HG03342 (cell line): ENCODE data around the gene PADI1.

Experiments
- ATAC-seq: cut with Tn5 transposase; IDR thresholded peaks from one replicate; pipeline ENCODE4 v1.9.1; 2021; ENCODE audit warnings: mild to moderate bottlenecking, moderate library complexity; ENCODE audit not compliant: unreplicated experiment

PADI1 gene

DNA sequence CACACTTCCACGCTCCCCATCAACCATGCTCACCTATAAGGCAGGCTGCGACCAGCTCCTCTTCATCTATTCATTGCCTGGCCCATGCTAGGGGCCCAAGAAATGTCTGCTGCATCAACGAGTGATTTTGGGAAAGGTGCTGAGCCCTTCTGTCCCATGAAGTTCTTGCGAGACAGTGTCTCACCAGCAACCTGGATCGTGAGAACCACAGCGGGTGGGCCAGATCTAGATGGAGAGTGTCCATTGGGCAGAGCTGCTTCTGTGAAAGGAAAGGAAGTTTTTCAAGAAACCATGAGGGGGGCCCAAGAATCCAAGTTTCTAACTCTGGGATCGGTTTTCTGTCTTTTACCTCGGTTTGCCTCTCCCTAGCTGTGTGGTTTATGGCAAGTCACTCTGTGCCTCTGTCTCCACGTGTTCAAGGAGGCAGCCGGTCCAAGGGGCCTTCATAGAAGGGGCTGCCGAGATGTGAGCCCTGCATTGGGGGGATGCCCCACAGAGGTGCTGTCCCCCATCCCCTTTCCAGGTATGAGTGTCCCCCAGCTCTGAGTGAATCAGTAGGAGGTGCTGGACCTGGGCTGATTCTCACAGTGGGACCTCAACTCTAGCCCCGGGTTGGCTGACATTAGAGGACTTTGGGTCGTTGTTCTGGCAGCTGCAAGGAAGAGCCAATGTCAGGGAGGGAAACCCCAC, 8.3 kb upstream of the PADI1 start:
- no peak for ATAC-seq

DNA sequence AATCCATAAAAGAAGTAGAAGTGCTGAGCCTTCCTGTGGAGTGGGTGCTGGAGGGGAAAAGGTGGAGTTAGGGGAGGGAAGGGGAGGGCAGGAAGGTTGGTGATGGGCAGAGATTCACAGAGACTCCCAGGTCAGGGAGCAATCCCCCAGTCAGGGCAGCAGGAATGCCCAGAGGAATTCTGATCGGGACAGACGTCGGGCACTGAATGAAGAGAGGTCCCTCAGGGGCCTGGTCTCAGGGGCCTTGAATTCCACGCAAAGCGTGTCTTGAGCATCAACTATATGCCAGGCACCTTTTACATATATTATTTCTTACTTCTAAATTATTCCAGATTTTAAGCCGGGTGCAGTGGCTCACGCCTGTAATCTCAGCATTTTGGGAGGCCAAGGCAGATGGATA, 7.2 kb upstream of the PADI1 start:
- ATAC-seq, result no peak

DNA sequence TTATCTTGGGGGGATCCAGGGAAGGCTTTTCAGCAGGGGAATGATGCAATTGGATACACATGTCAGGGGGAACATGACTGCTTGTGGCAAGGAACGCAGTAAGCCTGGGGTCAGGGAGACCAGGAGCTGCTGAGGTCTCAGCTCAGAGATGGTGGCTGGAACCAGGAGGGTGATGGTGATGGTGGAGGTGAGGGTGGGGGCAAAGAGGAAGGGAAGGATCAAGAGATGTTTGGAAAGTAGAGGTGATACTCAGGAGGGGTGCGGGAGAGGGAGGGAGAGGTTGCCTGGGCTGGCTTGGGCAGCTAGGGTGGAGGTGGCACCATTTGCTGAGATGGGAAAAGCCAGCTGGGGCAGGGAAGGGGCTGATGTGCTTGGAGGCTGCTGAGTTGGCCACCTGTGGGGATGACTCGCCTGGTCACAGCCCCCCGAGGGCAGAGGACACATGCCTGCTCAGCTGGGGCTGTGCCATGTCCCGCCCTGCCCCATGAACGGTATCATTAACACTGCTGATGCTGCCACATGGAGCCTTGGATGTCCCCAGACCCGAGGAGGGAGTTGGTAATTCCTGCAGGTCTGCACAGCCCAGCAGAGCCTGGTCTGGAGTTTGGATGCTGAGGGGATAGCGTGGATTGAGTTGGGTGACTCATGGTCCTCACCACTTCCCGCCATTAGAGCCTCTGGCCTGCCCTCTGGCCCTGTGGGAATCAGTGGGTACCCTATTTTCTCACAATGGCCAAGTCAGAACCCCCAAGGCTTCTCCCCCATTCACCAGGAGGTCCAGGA, 6.3 kb upstream of the PADI1 start:
- no peak for ATAC-seq

DNA sequence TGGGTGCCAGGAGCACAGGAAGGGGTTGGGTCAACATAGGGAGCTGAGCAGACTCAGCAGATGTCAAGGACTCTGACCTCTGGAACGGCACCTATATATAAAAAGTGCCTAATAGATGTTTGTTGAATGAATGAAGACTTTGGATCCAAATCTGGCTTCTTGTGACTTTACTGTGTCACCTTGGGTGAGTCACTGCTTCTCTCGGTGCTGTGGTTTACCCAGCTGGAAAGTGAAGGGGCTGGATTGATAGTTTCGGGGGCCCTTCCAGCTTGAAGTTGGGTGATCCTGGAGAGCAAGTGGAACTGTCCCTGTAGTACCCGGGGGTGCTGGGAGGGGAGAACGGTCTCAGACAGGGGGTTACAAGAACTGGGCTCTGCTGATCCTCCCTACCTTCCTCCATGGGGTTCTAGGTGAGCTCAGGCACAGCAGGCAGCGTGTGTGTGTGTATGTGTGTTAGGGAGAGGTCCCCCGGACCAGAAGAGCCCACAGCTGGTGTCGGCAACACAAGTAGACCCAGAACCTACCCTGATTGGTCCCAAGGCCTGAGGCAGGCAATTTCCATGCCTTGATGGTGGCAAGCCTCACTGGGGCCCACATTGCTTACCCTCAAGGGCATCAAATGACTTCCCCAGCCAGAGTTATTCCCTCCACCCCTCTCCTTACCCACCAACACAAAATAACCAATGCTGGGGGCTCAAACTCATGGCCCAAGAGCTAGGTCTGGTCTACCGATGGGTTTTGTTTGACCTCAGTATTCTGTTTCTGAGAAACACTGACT, 5.5 kb upstream of the PADI1 start:
- ATAC-seq, result no peak

DNA sequence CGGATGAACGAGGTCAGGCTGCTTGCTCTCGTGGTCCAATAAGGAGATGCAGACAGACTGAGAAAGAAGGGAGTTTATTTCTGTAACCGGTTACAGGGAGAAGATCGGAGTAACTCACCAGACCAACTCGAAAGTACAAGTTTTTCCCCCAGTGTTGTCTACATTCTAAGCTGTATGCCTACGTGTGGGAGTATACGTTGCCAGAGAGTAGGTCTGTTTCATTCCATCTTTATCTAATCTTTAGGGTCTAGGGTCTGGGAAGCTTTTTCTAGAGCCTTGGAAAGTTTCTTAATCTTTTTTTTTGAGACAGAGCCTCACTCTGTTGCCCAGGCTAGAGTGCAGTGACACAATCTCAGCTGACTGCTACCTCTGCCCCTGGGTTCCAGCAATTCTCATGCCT, 4.7 kb upstream of the PADI1 start:
- ATAC-seq, result no peak

DNA sequence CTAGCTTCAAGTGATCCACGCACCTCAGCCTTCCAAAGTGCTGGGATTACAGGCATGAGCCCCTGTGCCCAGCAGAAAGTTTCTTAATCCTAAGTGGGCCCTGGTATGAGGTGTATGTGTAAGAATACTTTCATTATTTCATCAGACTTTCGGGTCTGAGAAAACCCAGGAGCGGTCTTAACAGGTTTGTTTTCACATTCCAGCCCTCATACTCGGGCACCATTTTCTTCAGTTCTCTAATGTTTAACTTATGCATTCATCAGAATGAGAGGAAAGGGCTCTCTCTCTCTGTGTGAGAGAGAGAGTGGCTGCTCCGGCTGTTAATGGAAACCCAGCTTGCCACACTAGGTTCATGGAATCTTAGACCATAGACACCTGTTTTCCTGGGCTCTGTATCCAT, 4.2 kb upstream of the PADI1 start:
- no peak for ATAC-seq

DNA sequence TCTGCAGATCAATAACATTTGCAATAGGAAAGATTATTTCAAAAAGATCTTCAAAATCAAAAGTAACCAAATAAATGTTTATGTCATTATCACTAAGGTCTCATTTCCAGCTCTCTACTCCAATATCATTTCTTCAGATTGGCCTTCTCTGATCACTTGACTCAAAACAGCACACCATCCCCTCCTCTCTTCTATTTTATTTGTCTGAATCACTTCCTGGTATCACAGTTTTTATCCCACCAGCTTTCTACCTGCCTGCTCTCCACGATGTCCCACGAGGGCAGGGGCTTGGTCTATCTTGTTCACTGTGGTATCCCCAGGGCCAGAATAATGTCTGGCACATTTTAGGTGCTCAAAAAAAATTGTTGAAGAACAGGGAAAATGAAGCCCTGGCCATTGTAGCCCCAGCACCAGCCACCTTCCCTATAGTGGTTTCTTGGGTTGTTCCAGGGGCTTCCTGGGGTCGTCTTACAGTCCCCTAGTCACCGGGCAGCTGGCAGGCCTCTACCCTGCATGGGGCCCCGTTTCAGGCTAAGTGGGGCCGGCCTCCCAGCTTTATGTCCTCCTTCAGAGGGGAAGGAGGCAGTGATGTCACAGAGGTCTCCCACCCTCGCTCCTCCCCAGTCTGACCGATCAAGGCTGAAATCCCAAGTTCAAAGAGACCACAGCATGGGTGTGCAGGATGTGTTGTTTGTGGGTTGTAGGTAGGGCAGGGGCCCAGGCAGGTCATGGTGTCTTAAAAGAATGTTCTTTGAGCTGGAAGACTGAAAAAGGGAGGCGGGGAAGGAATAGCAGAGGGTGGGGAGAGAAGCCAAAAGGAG, 3.5 kb upstream of the PADI1 start:
- no peak for ATAC-seq

DNA sequence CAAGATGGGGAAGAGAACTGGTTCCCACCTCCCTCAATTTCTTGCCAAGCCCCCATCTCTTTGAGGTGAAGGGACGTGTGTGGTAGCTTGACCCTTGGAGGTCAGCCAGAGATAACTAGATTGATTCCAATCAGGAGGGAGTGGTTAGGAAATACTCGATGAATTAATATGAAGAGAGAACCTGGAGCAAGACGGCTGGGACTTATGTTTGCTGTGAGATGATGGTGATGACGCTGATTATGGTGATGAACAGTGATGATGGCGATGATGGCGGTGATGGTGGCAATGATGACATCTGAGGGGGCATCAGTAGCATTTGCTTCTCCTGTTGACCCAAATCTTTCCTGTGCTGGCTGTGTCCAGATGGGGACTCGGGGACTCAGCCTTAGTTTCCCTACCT, 724 bp downstream of the PADI1 start:
- ATAC-seq, result no peak

DNA sequence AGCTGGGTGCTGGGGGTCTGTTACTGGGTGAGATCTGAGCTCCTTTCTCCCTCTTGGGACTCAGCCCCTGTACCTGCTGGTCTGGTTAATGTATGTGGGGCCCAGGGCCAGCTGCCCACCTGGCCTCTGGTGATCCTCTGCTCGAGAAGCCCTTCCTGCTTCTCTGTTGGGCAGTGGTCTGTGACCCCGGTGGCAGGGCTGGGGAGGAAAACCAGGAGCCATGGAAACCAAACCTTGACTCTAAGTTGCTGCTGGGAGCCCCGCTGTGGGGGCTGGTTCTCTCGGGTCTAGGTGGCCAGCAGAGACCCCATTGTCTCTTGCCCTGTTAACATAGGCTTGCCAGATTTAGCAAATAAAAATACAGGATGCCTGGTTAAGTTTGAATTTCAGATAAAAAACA, 1.3 kb downstream of the PADI1 start:
- no peak for ATAC-seq

DNA sequence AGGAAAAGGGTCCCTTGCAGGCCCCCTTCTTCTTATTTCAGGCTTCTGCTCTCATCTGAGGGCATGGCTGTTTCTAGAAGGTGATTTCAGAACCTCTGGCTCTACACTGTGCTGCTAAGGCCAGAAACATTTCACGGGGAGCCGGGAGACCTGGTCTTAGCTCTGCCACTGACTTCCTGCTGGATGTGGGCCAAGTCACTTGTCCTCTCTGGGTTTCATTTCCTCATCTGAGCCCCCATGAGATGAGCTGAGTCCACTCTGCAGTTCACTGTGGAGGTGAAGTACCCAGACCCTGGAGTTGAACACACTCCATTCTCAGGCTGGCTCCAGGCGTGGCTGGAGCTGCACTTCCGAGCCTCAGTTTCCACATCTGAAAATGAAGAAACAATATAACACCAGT, 2.1 kb downstream of the PADI1 start:
- no peak for ATAC-seq

DNA sequence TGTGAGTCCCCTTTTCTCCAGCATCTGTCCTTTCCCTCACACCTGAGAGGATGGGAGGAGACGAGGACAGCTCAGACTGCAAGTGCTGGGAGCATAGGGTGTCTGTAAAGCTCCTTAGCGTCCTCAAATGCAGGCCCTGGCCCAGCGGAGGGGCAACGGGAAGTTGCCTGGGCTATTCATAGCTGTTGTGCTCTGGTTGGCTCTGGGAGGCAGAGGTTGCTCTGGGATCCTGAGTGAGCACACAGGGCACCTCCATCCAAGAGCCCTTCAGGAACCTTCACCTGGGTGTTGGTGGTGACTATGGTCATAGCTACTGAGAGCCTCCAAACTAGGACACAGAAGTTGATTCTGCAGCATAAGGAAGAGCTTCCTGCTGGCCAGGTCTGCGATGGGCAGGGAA, 2.6 kb downstream of the PADI1 start:
- no peak for ATAC-seq

DNA sequence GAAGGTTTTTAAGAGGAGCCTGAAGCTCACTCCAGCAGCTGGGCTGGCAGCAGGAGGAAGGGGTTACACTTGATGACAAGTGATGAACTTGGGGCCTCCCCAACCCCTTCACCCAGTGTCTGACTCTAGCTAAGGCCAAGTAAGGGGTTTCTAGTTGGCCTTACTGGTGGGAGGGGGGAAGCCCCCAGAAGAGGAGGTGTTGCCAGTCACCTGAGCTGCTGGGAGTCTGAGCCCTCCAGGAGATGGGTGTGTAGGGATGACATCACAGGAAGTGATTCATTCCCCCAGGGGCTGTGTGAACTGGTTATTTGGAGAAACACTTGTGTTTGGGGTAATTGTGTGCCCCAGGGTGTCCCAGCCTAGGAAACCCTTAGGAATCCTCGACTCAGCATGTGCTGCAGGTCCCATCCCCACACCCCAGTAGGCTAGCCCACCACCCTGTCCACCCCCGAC, 3.1 kb downstream of the PADI1 start:
- ATAC-seq, result peak; percentile 68

DNA sequence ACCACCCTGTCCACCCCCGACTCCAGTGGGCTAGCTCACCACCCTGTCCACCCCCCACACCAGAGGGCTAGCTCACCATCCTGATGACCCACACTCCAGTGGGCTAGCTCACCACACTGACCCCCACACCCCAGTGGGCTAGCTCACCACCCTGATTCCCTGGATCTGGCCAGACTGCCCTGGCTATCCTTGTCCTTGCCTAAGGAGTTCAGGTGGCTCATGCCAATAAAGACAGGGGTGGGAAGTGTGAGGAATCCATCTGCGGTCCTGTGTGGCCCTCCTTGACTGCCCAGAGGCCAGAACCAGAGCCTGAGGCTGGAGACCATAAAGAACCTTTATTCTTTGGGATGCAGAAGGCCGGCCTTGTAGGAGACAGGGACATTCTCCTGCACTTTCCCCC, 3.6 kb downstream of the PADI1 start:
- no peak for ATAC-seq

DNA sequence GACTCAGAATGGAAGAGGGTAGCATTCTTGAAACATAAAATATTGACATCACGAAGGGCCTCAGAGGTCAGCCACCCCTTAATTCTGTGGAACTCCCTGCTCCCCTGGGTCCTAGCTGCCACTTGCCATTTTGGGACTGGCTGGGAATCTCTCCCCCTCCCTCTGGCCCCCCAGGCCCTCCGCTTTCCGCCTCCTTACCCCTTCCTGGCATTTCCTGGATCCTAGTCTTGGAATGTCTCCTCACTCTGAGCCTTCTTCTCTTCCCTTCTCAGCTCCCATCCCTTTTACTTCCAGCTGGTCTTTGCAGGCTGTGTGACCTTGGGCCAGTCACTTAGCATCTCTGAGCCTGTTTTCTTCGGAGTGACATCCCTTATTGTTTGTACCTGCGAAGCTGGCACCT, 4.5 kb downstream of the PADI1 start:
- ATAC-seq, result no peak

DNA sequence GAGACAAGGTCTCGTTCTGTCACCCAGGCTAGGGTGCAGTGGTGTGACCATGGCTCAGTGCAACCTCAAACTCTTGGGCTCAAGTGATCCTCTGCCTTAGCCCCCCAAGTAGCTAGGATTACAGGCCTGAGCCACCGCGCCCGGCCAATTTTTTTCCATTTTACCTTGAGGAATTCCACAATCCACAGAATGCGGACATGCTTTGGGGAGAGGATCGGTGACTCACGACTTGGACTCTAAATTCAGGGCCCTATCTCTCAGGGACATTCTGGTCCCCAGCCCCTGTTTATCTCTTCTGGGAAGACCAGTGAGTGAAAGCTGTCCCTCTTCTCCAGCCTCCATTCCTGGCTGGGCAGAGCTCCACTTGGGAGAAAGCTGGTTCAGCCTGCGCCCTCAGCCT, 5.2 kb downstream of the PADI1 start:
- no peak for ATAC-seq

DNA sequence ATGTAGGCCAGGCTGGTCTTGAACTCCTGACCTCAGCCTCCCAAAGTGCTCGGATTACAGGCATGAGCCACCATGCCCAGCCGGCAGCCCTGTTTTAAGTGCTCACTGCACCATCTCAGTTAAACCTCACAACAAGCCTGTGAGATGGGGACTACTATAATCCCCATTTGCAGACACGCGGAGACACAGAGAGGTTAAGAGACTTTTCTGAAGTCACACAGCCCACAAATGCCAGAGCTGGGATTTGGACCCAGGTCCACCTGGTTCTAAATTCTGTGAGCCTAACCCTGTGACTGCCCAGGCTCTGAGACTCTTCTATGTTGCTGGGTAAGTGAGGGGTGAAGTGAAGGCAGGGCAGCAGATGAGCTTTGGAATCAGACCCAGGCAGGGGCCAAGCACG, 6.4 kb downstream of the PADI1 start:
- ATAC-seq, result no peak

DNA sequence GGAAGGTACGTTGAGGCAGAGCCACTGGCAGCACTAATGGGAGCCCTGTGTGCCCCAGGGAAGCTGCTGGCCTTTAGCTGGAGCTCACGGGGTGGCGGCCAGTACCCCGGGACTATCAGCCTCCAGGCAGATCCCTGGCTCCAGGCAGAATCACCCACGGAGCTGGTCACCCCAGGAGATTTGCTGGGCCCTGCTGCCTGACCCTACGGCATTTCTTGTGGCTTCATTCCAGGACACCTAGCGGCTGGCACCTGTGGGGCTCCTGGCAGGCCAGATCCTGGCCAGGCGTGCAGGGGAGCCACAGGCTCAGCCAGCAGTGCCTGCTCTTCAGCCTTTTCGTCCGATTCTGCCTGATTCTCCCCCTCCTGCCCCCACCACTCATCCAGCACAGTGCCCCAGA, 7.1 kb downstream of the PADI1 start:
- ATAC-seq, result no peak

DNA sequence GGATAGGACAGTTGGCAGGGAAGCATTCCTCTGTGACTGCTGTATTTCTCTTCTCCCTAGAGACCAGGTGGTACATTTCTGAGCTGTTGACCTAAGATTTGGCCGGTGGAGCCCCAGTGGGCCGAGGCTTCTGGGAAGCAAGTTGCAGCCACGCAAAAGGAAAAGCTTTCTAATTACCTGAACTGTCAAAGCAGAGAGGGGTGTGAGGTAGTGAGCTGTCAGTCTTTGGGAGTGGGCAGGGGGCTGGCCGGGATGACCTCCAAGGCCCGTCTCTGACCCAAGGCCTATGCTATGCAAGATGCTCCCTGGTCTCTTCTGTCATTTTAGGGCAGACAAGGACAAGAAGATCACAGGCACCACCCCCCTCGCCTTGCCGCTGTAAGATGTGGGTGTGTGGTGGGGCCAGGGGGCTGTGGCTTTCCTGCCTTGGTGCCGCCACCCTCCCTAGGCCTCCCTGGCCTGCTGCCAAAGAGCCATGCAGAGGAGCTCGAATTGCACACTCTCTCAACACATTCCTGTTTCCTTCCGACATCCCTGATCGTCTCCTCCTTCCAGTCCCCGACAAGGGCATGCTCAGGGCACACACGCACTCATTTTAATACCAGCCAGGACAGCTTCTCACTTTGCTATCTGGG, 7.7 kb downstream of the PADI1 start:
- ATAC-seq, result no peak

DNA sequence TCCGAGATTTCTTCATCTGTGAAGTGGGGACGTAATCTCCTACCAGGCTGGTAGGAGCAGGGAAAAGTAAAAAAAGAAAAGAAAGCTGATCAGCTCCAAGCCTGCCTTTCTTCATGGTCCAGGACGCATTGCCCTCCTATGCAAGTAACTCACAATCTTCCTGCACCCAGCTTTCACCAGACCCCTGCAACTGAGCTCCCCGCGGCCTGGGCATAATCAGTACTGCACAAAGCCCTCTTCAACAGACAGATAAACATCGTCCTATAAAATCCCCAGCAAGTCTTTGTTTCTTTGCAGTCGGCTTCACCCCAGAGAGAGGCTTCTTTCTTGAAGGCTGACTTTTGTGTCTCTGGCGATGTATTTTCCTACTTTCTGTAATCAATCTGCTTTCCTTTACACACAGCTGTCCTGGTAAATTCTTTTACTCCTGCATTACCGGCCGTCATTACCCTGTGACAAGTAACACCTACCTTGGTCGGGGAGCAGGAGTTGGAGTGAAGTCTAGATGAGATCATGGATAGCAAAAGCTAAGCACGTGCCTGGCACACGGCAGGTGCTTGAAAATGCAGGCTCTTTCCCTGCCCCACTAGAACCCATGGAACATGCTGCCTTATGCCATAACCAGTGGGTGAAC, 8.3 kb downstream of the PADI1 start:
- no peak for ATAC-seq

DNA sequence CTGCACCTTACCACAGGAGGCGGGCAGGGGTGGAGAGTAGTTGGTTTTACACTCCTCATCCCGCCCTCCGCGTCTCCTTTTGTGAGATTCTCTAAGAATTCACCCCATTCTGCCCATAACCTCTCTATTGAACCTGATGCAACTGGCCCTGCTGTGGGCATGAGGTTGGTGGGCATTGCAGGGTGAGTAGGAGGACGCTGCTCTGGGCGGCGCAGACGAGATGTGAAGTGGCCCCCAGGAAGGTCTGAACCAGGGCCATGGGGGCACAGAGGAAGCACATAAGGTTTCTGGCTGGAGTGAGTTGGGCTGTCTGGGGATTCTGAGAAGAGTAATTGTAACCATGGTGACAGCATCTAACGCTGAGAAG, 8.8 kb downstream of the PADI1 start:
- ATAC-seq, result no peak
